Muscle layer of colon (tissue), 2 donors: ENCODE measurements around the gene SMCO1.
"Not testable (repeated sequence)": the region's sequence is repeated elsewhere in the genome, so short reads cannot be mapped to it uniquely, and the experiment has no call there.

Experiments
- H3K27ac ChIP-seq: one replicate; pipeline ENCODE4 v1.7.0; 2013; ENCODE audit warnings: low read depth, mild to moderate bottlenecking, low read length, moderate library complexity
- H3K27me3 ChIP-seq, 2 donors: one replicate each; pipeline ENCODE4 v1.7.0; 2013; ENCODE audit warnings: low read length in 2 of 2, mild to moderate bottlenecking in 2 of 2; ENCODE audit not compliant: insufficient read depth in 2 of 2, control insufficient read depth in 1 of 2
- H3K36me3 ChIP-seq: one replicate; pipeline ENCODE4 v1.7.0; 2013; ENCODE audit warnings: mild to moderate bottlenecking, low read length; ENCODE audit not compliant: insufficient read depth
- H3K4me1 ChIP-seq: one replicate; pipeline ENCODE4 v1.7.0; 2013; ENCODE audit warnings: mild to moderate bottlenecking, low read length; ENCODE audit not compliant: insufficient read depth
- H3K4me3 ChIP-seq, 2 donors: one replicate each; pipeline ENCODE4 v1.7.0; 2013; ENCODE audit warnings: low read length in 2 of 2, low read depth in 1 of 2, mild to moderate bottlenecking in 1 of 2, moderate library complexity in 1 of 2
- H3K9ac ChIP-seq: one replicate; pipeline ENCODE4 v1.7.0; 2013; ENCODE audit warnings: low read length
- H3K9me3 ChIP-seq: one replicate; pipeline ENCODE4 v1.7.0; 2013; ENCODE audit warnings: mild to moderate bottlenecking, low read length
- donor health status: abdominal sarcoma.
- donor health status: Adenocarcinoma of cecum.

Gene SMCO1

GRCh38 chr3:196477678-196478077 is 37.5 kb downstream of the SMCO1 start:
- no peaks in the 10 kb centered on the region for H3K27me3 ChIP-seq
- no peak overlapping the region for H3K27ac ChIP-seq
- peaks cover 25% of the 10 kb centered on the region for H3K36me3 ChIP-seq
- no peaks in the 10 kb centered on the region for H3K9me3 ChIP-seq
- no peak overlapping the region for H3K9ac ChIP-seq
- H3K4me3 ChIP-seq, result no peak overlapping the region
- H3K4me1 ChIP-seq, result no peaks in the 10 kb centered on the region

GRCh38 chr3:196472286-196472685 is 42.9 kb downstream of the SMCO1 start:
- no peak overlapping the region for H3K9ac ChIP-seq
- no peak overlapping the region for H3K4me3 ChIP-seq
- H3K4me1 ChIP-seq, result no peaks in the 10 kb centered on the region
- H3K27me3 ChIP-seq, result no peaks in the 10 kb centered on the region
- H3K27ac ChIP-seq, result no peak overlapping the region
- peaks cover 28% of the 10 kb centered on the region for H3K36me3 ChIP-seq
- no peaks in the 10 kb centered on the region for H3K9me3 ChIP-seq

- H3K27me3 ChIP-seq, result no peaks in the 10 kb centered on the region
- peaks cover 28% of the 10 kb centered on the region for H3K36me3 ChIP-seq
- H3K4me1 ChIP-seq, result no peaks in the 10 kb centered on the region
- H3K27ac ChIP-seq, result no peak overlapping the region
- no peaks in the 10 kb centered on the region for H3K9me3 ChIP-seq
- no peak overlapping the region for H3K4me3 ChIP-seq
- no peak overlapping the region for H3K9ac ChIP-seq
Measured at GRCh38 chr3:196471551-196471950, 43.6 kb downstream of the SMCO1 start.

- not testable (repeated sequence) for H3K9me3 ChIP-seq, H3K4me1 ChIP-seq, H3K27ac ChIP-seq, H3K9ac ChIP-seq, H3K4me3 ChIP-seq, H3K27me3 ChIP-seq
- H3K36me3 ChIP-seq, result peaks cover 28% of the 10 kb centered on the region
Measured at GRCh38 chr3:196470182-196470581, 45.0 kb downstream of the SMCO1 start.

- no peaks in the 10 kb centered on the region for H3K4me1 ChIP-seq
- H3K9me3 ChIP-seq, result no peaks in the 10 kb centered on the region
- no peaks in the 10 kb centered on the region for H3K27me3 ChIP-seq
- no peak overlapping the region for H3K4me3 ChIP-seq
- H3K27ac ChIP-seq, result no peak overlapping the region
- peaks cover 5% of the 10 kb centered on the region for H3K36me3 ChIP-seq
- H3K9ac ChIP-seq, result no peak overlapping the region
Measured at GRCh38 chr3:196463804-196464203, 51.3 kb downstream of the SMCO1 start.

- H3K9me3 ChIP-seq, result no peaks in the 10 kb centered on the region
- no peaks in the 10 kb centered on the region for H3K4me1 ChIP-seq
- no peaks in the 10 kb centered on the region for H3K27me3 ChIP-seq
- no peak overlapping the region for H3K9ac ChIP-seq
- no peak overlapping the region for H3K27ac ChIP-seq
- no peak overlapping the region for H3K4me3 ChIP-seq
- H3K36me3 ChIP-seq, result peaks cover 5% of the 10 kb centered on the region
Measured at GRCh38 chr3:196463478-196463756, 51.7 kb downstream of the SMCO1 start.

- not testable (repeated sequence) for H3K4me3 ChIP-seq, H3K36me3 ChIP-seq, H3K9me3 ChIP-seq, H3K4me1 ChIP-seq, H3K27ac ChIP-seq, H3K9ac ChIP-seq, H3K27me3 ChIP-seq
Measured at GRCh38 chr3:196462680-196463477, 52.3 kb downstream of the SMCO1 start.

GRCh38 chr3:196458063-196458462 is 57.1 kb downstream of the SMCO1 start:
- H3K27ac ChIP-seq, result no peak overlapping the region
- H3K4me1 ChIP-seq, result no peaks in the 10 kb centered on the region
- H3K4me3 ChIP-seq, result no peak overlapping the region
- H3K9me3 ChIP-seq, result no peaks in the 10 kb centered on the region
- H3K36me3 ChIP-seq, result no peaks in the 10 kb centered on the region
- H3K9ac ChIP-seq, result no peak overlapping the region
- no peaks in the 10 kb centered on the region for H3K27me3 ChIP-seq

GRCh38 chr3:196457470-196457869 is 57.7 kb downstream of the SMCO1 start:
- H3K27ac ChIP-seq, result not testable (repeated sequence)

More at GRCh38 chr3:196457470-196457869, 57.7 kb downstream of the SMCO1 start:
- not testable (repeated sequence) for H3K9me3 ChIP-seq, H3K27me3 ChIP-seq, H3K4me1 ChIP-seq, H3K36me3 ChIP-seq, H3K4me3 ChIP-seq, H3K9ac ChIP-seq
